K562 (cell line): ENCODE measurements around the gene UBR4. TPM values are rescaled to one million over a fixed set of nuclear protein-coding genes. Genes with fewer than 3 reads are reported as not detected.

Experiments
- CHCHD3 ChIP-seq: fragments of 250-450 bp; sonication (Bioruptor Pico); IDR thresholded peaks from 2 replicates; pipeline ENCODE4 v2.1.2; 2022; ENCODE audit warnings: mild to moderate bottlenecking
- EHMT2 ChIP-seq: fragments of 450-650 bp; IDR thresholded peaks from 2 replicates; pipeline ENCODE4 v1.6.1; 2018; ENCODE audit warnings: antibody characterized with exemption
- GABPB2 ChIP-seq: fragments of 250-450 bp; sonication (Bioruptor Pico); conservative IDR thresholded peaks from 2 replicates; pipeline ENCODE4 v1.5.1; 2021; ENCODE audit warnings: mild to moderate bottlenecking
- GTF2B ChIP-seq: IDR thresholded peaks from 2 replicates; pipeline ENCODE4 v1.6.1; 2011; ENCODE audit not compliant: insufficient read length; ENCODE audit errors: extremely low read depth
- MAFF ChIP-seq: IDR thresholded peaks from 2 replicates; pipeline ENCODE4 v1.6.1; 2012; ENCODE audit warnings: low read length, improper control_type of control experiment
- MAFG ChIP-seq: fragments of 450-650 bp; conservative IDR thresholded peaks from 2 replicates; pipeline ENCODE4 v1.6.1; 2016; ENCODE audit warnings: missing genetic modification characterization, missing compliant biosample characterization
- MAFK ChIP-seq: IDR thresholded peaks from 2 replicates; pipeline ENCODE4 v1.6.1; 2011; ENCODE audit warnings: low read length, improper control_type of control experiment
- MNT ChIP-seq, 2 experiments: fragments of 450-650 bp; conservative IDR thresholded peaks; 2 replicates each; pipeline ENCODE4 v1.6.1; 2017; ENCODE audit warnings: mild to moderate bottlenecking in 2 of 2, moderate library complexity in 2 of 2
- MXI1 ChIP-seq: IDR thresholded peaks from 2 replicates; pipeline ENCODE4 v1.6.1; 2011; ENCODE audit warnings: low read depth, mild to moderate bottlenecking, improper control_type of control experiment, low read length
- NR2C2 ChIP-seq, 2 experiments: fragments of 200-800 bp in 1 of 2; sonication (Bioruptor generic) in 1 of 2; sonication (generic) in 1 of 2; formaldehyde crosslinking in 1 of 2; IDR thresholded peaks; 2 replicates each; pipeline versions ENCODE4 v1.6.1 to v1.8.0; 2016 to 2022; ENCODE audit warnings: mild to moderate bottlenecking in 1 of 2, missing compliant biosample characterization in 1 of 2, missing genetic modification characterization in 1 of 2, missing genetic modification reagents in 1 of 2
- NUFIP1 ChIP-seq: fragments of 450-650 bp; IDR thresholded peaks from 2 replicates; pipeline ENCODE4 v1.6.1; 2018; ENCODE audit not compliant: partially characterized antibody
- PCBP1 ChIP-seq: fragments of 200-400 bp; formaldehyde crosslinking; IDR thresholded peaks from 2 replicates; pipeline ENCODE4 v1.6.1; 2018; ENCODE audit warnings: mild to moderate bottlenecking, low read depth, low read length; ENCODE audit not compliant: poor library complexity, severe bottlenecking
- RBM14 ChIP-seq: fragments of 200-400 bp; formaldehyde crosslinking; IDR thresholded peaks from 2 replicates; pipeline ENCODE4 v1.6.1; 2018; ENCODE audit warnings: low read depth, mild to moderate bottlenecking, low read length, moderate library complexity, borderline replicate concordance; ENCODE audit not compliant: insufficient read depth
- RBM25 ChIP-seq: fragments of 200-400 bp; formaldehyde crosslinking; IDR thresholded peaks from 2 replicates; pipeline ENCODE4 v1.6.1; 2018; ENCODE audit warnings: low read length, low read depth, moderate library complexity; ENCODE audit not compliant: severe bottlenecking
- RNF2 ChIP-seq: sonication (generic); IDR thresholded peaks from 2 replicates; pipeline ENCODE4 v1.6.1; 2016
- SP1 ChIP-seq: sonication (generic); formaldehyde crosslinking; IDR thresholded peaks from 2 replicates; pipeline ENCODE4 v1.8.1; 2022; ENCODE audit warnings: mild to moderate bottlenecking, missing genetic modification reagents
- TGIF2 ChIP-seq: sonication (generic); formaldehyde crosslinking; IDR thresholded peaks from 2 replicates; pipeline ENCODE4 v1.8.1; 2022; ENCODE audit warnings: mild to moderate bottlenecking, missing genetic modification reagents, moderate library complexity
- USF2 ChIP-seq: sonication (generic); formaldehyde crosslinking; IDR thresholded peaks from 2 replicates; pipeline ENCODE4 v1.5.0; 2020; ENCODE audit warnings: missing genetic modification reagents
- ZKSCAN8 ChIP-seq: fragments of 200-800 bp; sonication (Bioruptor generic); IDR thresholded peaks from 2 replicates; pipeline ENCODE4 v1.6.1; 2016; ENCODE audit warnings: missing genetic modification characterization, missing compliant biosample characterization
- ZNF395 ChIP-seq: fragments of 200-800 bp; sonication (Bioruptor generic); IDR thresholded peaks from 2 replicates; pipeline ENCODE4 v1.6.1; 2017; ENCODE audit warnings: missing genetic modification characterization, missing compliant biosample characterization
- ZNF586 ChIP-seq: fragments of 450-650 bp; formaldehyde crosslinking; conservative IDR thresholded peaks from 2 replicates; pipeline ENCODE4 v1.4.0; 2020; ENCODE audit warnings: mild to moderate bottlenecking, moderate library complexity
- ZNF740 ChIP-seq, 3 experiments: fragments of 200-800 bp in 1 of 3; sonication (Bioruptor generic) in 1 of 3; sonication (generic) in 1 of 3; formaldehyde crosslinking in 1 of 3; IDR thresholded peaks; 2 replicates each; pipeline versions ENCODE4 v1.6.1 to v1.8.0; 2016 to 2022; ENCODE audit warnings: mild to moderate bottlenecking in 2 of 3, missing compliant biosample characterization in 2 of 3, missing genetic modification characterization in 2 of 3, missing genetic modification reagents in 1 of 3
- ZZZ3 ChIP-seq: fragments of 450-650 bp; IDR thresholded peaks from 2 replicates; pipeline ENCODE4 v1.6.1; 2016; ENCODE audit warnings: antibody characterized with exemption, mild to moderate bottlenecking, moderate library complexity
- polyA plus RNA-seq, 8 experiments: library from polyadenylated mRNA; depleted of rRNA in 4 of 8; stranded (reverse) in 5 of 8; unstranded in 3 of 8; fragments of >200 nt; fragmentation: Nextera tagmentation in 2 of 8; fragmentation: Illumina TruSeq in 1 of 8; extraction: Ambion mirVana in 2 of 8; extraction: Trizol in 1 of 8; gene quantifications; 2 replicates each; pipeline versions ENCODE4 v1.2.1 to v1.2.3, GENCODE V29; 2011 to 2014; ENCODE audit warnings: inconsistent platforms in 1 of 8, missing spikeins in 1 of 8
- total RNA-seq, 7 experiments: library from RNA; depleted of rRNA in 6 of 7; stranded (reverse); fragments of >200 nt in 6 of 7; fragmentation: Illumina TruSeq in 2 of 7; extraction: Trizol in 2 of 7; gene quantifications; 2 replicates each; pipeline versions ENCODE4 v1.2.1 to v1.2.3, GENCODE V29; 2011 to 2021; ENCODE audit warnings: low replicate concordance in 1 of 7

Gene UBR4
- total and polyA plus RNA-seq, 9 of the 15 experiments (the other 6 are each of a cell fraction or from before 2014, with no cell fraction given), result 55.4 to 277 (median 123) TPM

GRCh38 chr1:19250629-19251304 lies 40.7 kb upstream of the UBR4 start (continued):
- TF ChIP-seq MAFK (no peak), ZNF395 (no peak; the same call in 1 of the 2 replicates), TGIF2 (CRISPR knock-in tag) (no peak), GTF2B (no peak), GABPB2 (no peak), MNT (conservative IDR thresholded peaks at IDR 0.05) (no peak), CHCHD3 (CRISPR knock-in tag) (no peak), ZNF586 (CRISPR knock-in tag) (no peak), ZKSCAN8 (CRISPR knock-in tag) (no peak), SP1 (CRISPR knock-in tag) (no peak), PCBP1 (no peak), RNF2 (no peak), NR2C2 (CRISPR knock-in tag; IDR thresholded peaks at IDR 0.05) (no peak), NR2C2 (tag; IDR thresholded peaks at IDR 0.05) (peak; percentile 79; the same call in 1 of the 2 replicates), MAFF (no peak), EHMT2 (no peak), MAFG (tag) (no peak), MXI1 (no peak), NUFIP1 (no peak), RBM25 (peak; percentile 98), USF2 (CRISPR knock-in tag) (no peak), RBM14 (no peak), ZNF740 (CRISPR knock-in tag; IDR thresholded peaks at IDR 0.05) (no peak), ZNF740 (tag; IDR thresholded peaks at IDR 0.05) (no peak), ZZZ3 (no peak)
